ENCODE results near the gene ALDH6A1. TPM values are rescaled to one million over a fixed set of nuclear protein-coding genes. Genes with fewer than 3 reads are reported as not detected.

ALDH6A1 gene
- total RNA-seq, 1 donor from 2014 or later = 17.1 TPM

DNA sequence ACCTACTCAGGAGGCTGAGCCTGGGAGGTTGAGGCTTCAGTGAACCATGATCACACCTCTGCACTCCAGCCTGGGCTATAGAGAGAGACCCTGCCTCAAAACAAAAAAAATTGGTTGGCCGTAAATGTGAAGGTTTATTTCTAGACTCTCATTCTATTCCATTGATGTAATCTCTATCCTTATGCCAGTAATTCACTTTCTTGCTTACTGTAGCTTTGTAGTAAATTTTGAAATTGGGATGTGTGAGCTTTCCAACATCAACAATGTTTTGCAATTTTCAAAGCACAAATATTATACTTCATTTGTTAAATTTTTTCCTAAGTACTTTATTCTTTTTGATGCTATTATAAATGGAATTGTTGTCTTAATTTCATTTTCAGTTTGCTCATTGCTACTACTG is 25.1 kb upstream of the ALDH6A1 start:
- Mint-ChIP-seq H3K27ac (ENCODE audit: unreplicated experiment) (no peak overlapping the region), H3K27me3 (ENCODE audit: unreplicated experiment) (no peaks in the 10 kb centered on the region), H3K4me1 (ENCODE audit: unreplicated experiment) (no peaks in the 10 kb centered on the region), H3K4me3 (ENCODE audit: unreplicated experiment) (no peak overlapping the region), H3K9me3 (ENCODE audit: unreplicated experiment) (no peaks in the 10 kb centered on the region), H3K36me3 (ENCODE audit: low read depth, unreplicated experiment) (no peaks in the 10 kb centered on the region)
- TF ChIP-seq, protein P1, sequence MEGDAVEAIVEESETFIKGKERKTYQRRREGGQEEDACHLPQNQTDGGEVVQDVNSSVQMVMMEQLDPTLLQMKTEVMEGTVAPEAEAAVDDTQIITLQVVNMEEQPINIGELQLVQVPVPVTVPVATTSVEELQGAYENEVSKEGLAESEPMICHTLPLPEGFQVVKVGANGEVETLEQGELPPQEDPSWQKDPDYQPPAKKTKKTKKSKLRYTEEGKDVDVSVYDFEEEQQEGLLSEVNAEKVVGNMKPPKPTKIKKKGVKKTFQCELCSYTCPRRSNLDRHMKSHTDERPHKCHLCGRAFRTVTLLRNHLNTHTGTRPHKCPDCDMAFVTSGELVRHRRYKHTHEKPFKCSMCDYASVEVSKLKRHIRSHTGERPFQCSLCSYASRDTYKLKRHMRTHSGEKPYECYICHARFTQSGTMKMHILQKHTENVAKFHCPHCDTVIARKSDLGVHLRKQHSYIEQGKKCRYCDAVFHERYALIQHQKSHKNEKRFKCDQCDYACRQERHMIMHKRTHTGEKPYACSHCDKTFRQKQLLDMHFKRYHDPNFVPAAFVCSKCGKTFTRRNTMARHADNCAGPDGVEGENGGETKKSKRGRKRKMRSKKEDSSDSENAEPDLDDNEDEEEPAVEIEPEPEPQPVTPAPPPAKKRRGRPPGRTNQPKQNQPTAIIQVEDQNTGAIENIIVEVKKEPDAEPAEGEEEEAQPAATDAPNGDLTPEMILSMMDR (IDR thresholded peaks at IDR 0.05; ENCODE audit: unreplicated experiment) = no peak
- no peak for DNase-seq (ENCODE audit: low spot score)

DNA sequence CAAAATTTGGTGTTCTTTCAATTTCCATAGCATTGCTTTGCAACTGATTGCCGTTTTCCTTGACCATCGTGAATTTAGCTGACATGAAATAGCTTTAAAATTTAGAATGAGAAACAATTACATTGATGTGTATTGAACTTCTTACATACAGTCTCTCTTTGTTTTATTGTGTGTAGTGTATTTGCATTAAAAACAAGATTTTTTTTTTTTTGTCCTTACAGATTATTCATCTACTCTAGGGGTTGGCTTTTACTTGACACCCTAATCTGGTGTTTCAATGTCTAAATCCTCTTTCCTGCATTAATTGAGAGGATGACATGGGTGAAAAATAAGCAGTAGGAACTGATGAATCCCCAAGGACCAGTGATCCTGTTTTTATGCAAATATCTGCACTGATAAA is 21.1 kb upstream of the ALDH6A1 start:
- Mint-ChIP-seq H3K36me3 (ENCODE audit: low read depth, unreplicated experiment) (no peaks in the 10 kb centered on the region), H3K27ac (ENCODE audit: unreplicated experiment) (no peak overlapping the region), H3K4me1 (ENCODE audit: unreplicated experiment) (no peaks in the 10 kb centered on the region), H3K9me3 (ENCODE audit: unreplicated experiment) (no peaks in the 10 kb centered on the region), H3K4me3 (ENCODE audit: unreplicated experiment) (no peak overlapping the region), H3K27me3 (ENCODE audit: unreplicated experiment) (no peaks in the 10 kb centered on the region)
- DNase-seq (ENCODE audit: low spot score) = no peak
- TF ChIP-seq, protein P1 (IDR thresholded peaks at IDR 0.05; ENCODE audit: unreplicated experiment) = no peak

DNA sequence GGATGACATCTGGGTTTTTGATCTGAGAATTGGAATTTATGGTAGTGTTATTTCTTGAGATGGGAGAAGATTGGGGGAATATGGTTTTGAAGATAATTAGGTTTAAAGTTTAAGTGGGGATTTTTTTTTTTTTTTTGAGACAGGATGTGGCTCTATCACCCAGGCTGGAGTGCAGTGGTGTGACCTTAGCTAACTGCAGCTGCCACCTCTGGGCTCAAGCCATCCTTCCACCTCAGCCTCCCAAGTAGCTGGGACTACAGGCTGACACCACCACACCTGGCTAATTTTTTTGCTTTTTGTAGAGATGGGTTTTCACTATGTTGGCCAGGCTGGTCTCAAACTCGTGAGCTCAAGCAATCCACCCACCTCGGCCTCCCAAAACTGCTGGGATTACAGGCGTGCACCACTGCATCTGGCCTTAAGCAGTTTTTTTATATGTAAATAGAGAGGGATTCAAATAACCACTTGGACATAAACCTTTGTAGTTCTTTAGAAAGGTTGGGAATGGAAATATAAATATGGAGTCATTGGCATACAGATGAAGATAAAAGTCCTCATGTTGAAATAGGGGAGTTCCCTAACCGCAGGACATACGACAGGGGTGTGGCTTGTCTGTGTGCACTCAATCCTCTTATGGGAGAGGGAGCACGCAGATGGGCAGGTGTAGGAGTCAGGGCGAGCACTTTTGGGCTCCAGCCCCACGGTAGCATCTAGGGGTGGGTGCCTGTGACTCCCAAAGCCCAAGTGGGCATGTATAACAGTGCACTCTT is 5.2 kb upstream of the ALDH6A1 start:
- Mint-ChIP-seq H3K4me3 (ENCODE audit: unreplicated experiment) (no peak overlapping the region), H3K27ac (ENCODE audit: unreplicated experiment) (no peak overlapping the region), H3K36me3 (ENCODE audit: low read depth, unreplicated experiment) (no peaks in the 10 kb centered on the region), H3K4me1 (ENCODE audit: unreplicated experiment) (peaks cover 9% of the 10 kb centered on the region), H3K27me3 (ENCODE audit: unreplicated experiment) (peaks cover 9% of the 10 kb centered on the region), H3K9me3 (ENCODE audit: unreplicated experiment) (no peaks in the 10 kb centered on the region)
- TF ChIP-seq, protein P1 (IDR thresholded peaks at IDR 0.05; ENCODE audit: unreplicated experiment) = no peak
- DNase-seq (ENCODE audit: low spot score) = no peak

DNA sequence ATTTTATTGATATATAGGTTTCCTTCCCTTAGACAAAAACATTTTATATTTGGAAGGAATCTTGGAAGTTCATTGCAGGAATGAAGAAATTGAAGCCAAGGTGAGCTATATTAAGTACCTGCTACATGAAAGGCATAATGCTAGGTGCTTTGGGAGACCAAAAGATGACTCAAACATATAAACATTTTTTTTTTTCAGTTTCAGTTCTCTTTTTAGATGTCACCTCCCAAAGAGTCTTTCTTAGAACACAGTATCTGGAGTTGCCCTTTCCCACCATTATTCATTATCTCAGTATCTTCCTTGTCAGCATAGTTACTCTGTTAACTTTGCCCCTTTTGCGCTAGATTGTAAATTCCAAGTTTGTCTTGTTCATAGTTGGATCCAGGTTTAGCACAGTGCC is 1.6 kb upstream of the ALDH6A1 start:
- Mint-ChIP-seq H3K4me1 (ENCODE audit: unreplicated experiment) (peaks cover 25% of the 10 kb centered on the region), H3K27me3 (ENCODE audit: unreplicated experiment) (peaks cover 9% of the 10 kb centered on the region), H3K36me3 (ENCODE audit: low read depth, unreplicated experiment) (no peaks in the 10 kb centered on the region), H3K4me3 (ENCODE audit: unreplicated experiment) (peak overlapping the region; percentile 97), H3K9me3 (ENCODE audit: unreplicated experiment) (no peaks in the 10 kb centered on the region), H3K27ac (ENCODE audit: unreplicated experiment) (no peak overlapping the region)
- DNase-seq (ENCODE audit: low spot score) = no peak
- TF ChIP-seq, protein P1 (IDR thresholded peaks at IDR 0.05; ENCODE audit: unreplicated experiment) = no peak

DNA sequence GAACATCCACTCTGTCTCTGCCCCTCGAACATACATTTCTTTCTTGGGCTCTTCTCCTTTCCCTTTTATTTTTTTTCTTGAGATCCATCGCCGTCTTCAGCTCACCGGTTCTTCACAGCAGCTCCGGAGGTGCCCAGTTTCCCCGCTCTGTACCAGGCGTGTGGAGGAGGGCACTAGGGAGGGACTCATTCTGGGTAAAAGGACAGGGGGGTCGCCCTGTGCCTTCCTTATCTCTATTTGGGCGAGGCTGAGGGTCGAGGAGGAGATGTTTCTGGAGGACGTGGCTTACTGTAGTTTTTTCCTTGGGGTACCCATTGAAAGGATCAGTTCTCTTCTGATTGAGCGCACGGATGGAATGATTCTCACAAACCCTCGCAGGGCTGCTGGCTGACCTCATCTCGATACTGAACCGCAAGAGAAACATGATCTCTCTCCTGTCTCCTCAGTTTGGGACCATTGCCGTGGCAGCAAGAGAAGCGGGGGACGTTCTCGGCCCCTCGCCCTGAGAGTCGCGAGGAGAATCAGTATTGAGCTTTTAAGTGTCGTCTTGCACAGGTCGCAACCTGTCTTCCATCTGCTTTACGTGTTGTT is 889 bp upstream of the ALDH6A1 start:
- Mint-ChIP-seq H3K9me3 (ENCODE audit: unreplicated experiment) (no peaks in the 10 kb centered on the region), H3K4me3 (ENCODE audit: unreplicated experiment) (peak overlapping the region; percentile 97), H3K27ac (ENCODE audit: unreplicated experiment) (peak overlapping the region; percentile 88), H3K27me3 (ENCODE audit: unreplicated experiment) (peaks cover 9% of the 10 kb centered on the region), H3K36me3 (ENCODE audit: low read depth, unreplicated experiment) (no peaks in the 10 kb centered on the region), H3K4me1 (ENCODE audit: unreplicated experiment) (peaks cover 26% of the 10 kb centered on the region)
- TF ChIP-seq, protein P1 (IDR thresholded peaks at IDR 0.05; ENCODE audit: unreplicated experiment) = no peak
- DNase-seq (ENCODE audit: low spot score) = no peak
